OCI-LY3 (cell line): ENCODE results near the gene SNTB2.

ENCODE experiments used
- H2AFZ ChIP-seq: fragments of 200-600, 300-600 bp; shearing (Covaris generic); 2 replicates; pipeline ENCODE4 v1.6.0; 2014; ENCODE audit warnings: antibody characterized with exemption, low read depth, low read length
- H3K27ac ChIP-seq: fragments of 200-600, 300-600 bp; sonication (generic); 2 replicates; pipeline ENCODE4 v1.5.1; 2014; ENCODE audit warnings: mild to moderate bottlenecking, low read length, moderate library complexity, mixed read lengths
- H3K27me3 ChIP-seq: fragments of 200-600, 300-600 bp; sonication (generic); 2 replicates; pipeline ENCODE4 v1.6.1; 2014; ENCODE audit warnings: low read depth, low read length, mixed read lengths
- H3K36me3 ChIP-seq: fragments of 200-600, 300-600 bp; sonication (generic); replicated peaks from 2 replicates; pipeline ENCODE3; 2014; ENCODE audit warnings: low read depth, low read length, mixed read lengths
- H3K4me1 ChIP-seq: fragments of 300-600, 200-600 bp; sonication (generic); 2 replicates; pipeline ENCODE4 v1.6.1; 2014; ENCODE audit warnings: low read length, mixed read lengths
- H3K4me2 ChIP-seq: fragments of 200-600, 300-600 bp; sonication (generic); 2 replicates; pipeline ENCODE4 v1.6.1; 2014; ENCODE audit warnings: low read length, mixed read lengths
- H3K4me3 ChIP-seq: fragments of 300-600, 200-600 bp; sonication (generic); 2 replicates; pipeline ENCODE4 v1.5.1; 2014; ENCODE audit warnings: antibody characterized with exemption, mild to moderate bottlenecking, low read length, moderate library complexity
- H3K79me2 ChIP-seq: fragments of 300-600, 200-600 bp; shearing (Covaris generic); 2 replicates; pipeline ENCODE4 v1.6.1; 2014; ENCODE audit warnings: mild to moderate bottlenecking, low read length, mixed read lengths
- H3K9ac ChIP-seq: fragments of 300-600, 200-600 bp; shearing (Covaris generic); 2 replicates; pipeline ENCODE4 v1.6.0; 2014; ENCODE audit warnings: mild to moderate bottlenecking, low read length, moderate library complexity
- H3K9me3 ChIP-seq: fragments of 200-600, 300-600 bp; shearing (Covaris generic); 2 replicates; pipeline ENCODE4 v1.6.1; 2014; ENCODE audit warnings: low read length, mixed read lengths; ENCODE audit not compliant: insufficient read depth
- H4K20me1 ChIP-seq: fragments of 200-600, 300-600 bp; sonication (generic); 2 replicates; pipeline ENCODE4 v1.6.1; 2016; ENCODE audit warnings: low read length, mixed read lengths; ENCODE audit not compliant: insufficient read depth
- CTCF ChIP-seq: fragments of 200-600, 300-600 bp; sonication (generic); IDR thresholded peaks from 2 replicates; pipeline ENCODE4 v1.5.1; 2014; ENCODE audit warnings: antibody characterized with exemption, low read length, low read depth
- EZH2phosphoT487 ChIP-seq: fragments of 200-600 bp; shearing (Covaris generic); IDR thresholded peaks from 2 replicates; pipeline ENCODE4 v1.6.1; 2018; ENCODE audit warnings: antibody characterized with exemption, mixed run types, low read depth

The SNTB2 gene

GRCh38 chr16:69233124-69233523, 46.2 kb downstream of the SNTB2 start:
- TF ChIP-seq CTCF: no peak
- Histone ChIP-seq H3K36me3 (no peaks in the 10 kb centered on the region), H3K4me2 (no peak overlapping the region), H2AFZ (no peak overlapping the region), H3K27me3 (no peaks in the 10 kb centered on the region), H3K4me1 (no peaks in the 10 kb centered on the region), H3K4me3 (no peak overlapping the region), H4K20me1 (no peaks in the 10 kb centered on the region), H3K9me3 (no peaks in the 10 kb centered on the region), H3K79me2 (no peaks in the 10 kb centered on the region), H3K27ac (no peak overlapping the region), H3K9ac (no peak overlapping the region)

GRCh38 chr16:69234460-69234859, 47.5 kb downstream of the SNTB2 start:
- H4K20me1 ChIP-seq: no peaks in the 10 kb centered on the region
- H3K36me3 ChIP-seq: no peaks in the 10 kb centered on the region
- no peak overlapping the region for H3K4me3 ChIP-seq
- no peaks in the 10 kb centered on the region for H3K79me2 ChIP-seq
- no peaks in the 10 kb centered on the region for H3K9me3 ChIP-seq
- no peak overlapping the region for H2AFZ ChIP-seq
- no peaks in the 10 kb centered on the region for H3K27me3 ChIP-seq
- H3K27ac ChIP-seq: no peak overlapping the region
- no peak for TF ChIP-seq EZH2phosphoT487
- TF ChIP-seq CTCF: no peak
- H3K9ac ChIP-seq: no peak overlapping the region
- no peaks in the 10 kb centered on the region for H3K4me1 ChIP-seq
- no peak overlapping the region for H3K4me2 ChIP-seq

- no peaks in the 10 kb centered on the region for H4K20me1 ChIP-seq
- no peak overlapping the region for H3K4me2 ChIP-seq
- H3K9ac ChIP-seq: no peak overlapping the region
- TF ChIP-seq EZH2phosphoT487: no peak
- no peaks in the 10 kb centered on the region for H3K27me3 ChIP-seq
- no peak overlapping the region for H3K4me3 ChIP-seq
- no peaks in the 10 kb centered on the region for H3K79me2 ChIP-seq
- no peaks in the 10 kb centered on the region for H3K4me1 ChIP-seq
- H3K27ac ChIP-seq: no peak overlapping the region
- no peak overlapping the region for H2AFZ ChIP-seq
- no peaks in the 10 kb centered on the region for H3K36me3 ChIP-seq
- H3K9me3 ChIP-seq: no peaks in the 10 kb centered on the region
These were observed 49.4 kb downstream of the SNTB2 start for GRCh38 chr16:69236319-69236718.

- no peaks in the 10 kb centered on the region for H4K20me1 ChIP-seq
- no peak overlapping the region for H3K27ac ChIP-seq
- H3K4me1 ChIP-seq: no peaks in the 10 kb centered on the region
- H3K4me3 ChIP-seq: no peak overlapping the region
- H3K9me3 ChIP-seq: no peaks in the 10 kb centered on the region
- H3K4me2 ChIP-seq: no peak overlapping the region
- TF ChIP-seq CTCF: no peak
- no peaks in the 10 kb centered on the region for H3K79me2 ChIP-seq
- no peaks in the 10 kb centered on the region for H3K36me3 ChIP-seq
- no peak overlapping the region for H2AFZ ChIP-seq
- no peaks in the 10 kb centered on the region for H3K27me3 ChIP-seq
- no peak overlapping the region for H3K9ac ChIP-seq
These were observed 50.3 kb downstream of the SNTB2 start for GRCh38 chr16:69237296-69237695.

GRCh38 chr16:69239851-69240250, 52.9 kb downstream of the SNTB2 start:
- Histone ChIP-seq H3K79me2 (no peaks in the 10 kb centered on the region), H3K4me3 (no peak overlapping the region), H3K36me3 (no peaks in the 10 kb centered on the region), H4K20me1 (no peaks in the 10 kb centered on the region), H3K27me3 (no peaks in the 10 kb centered on the region), H3K4me1 (no peaks in the 10 kb centered on the region), H3K9me3 (no peaks in the 10 kb centered on the region), H3K9ac (no peak overlapping the region), H3K27ac (no peak overlapping the region), H2AFZ (no peak overlapping the region), H3K4me2 (no peak overlapping the region)
- TF ChIP-seq EZH2phosphoT487 (no peak), CTCF (no peak)
